ENCODE results near the gene BATF.

The BATF gene

DNA sequence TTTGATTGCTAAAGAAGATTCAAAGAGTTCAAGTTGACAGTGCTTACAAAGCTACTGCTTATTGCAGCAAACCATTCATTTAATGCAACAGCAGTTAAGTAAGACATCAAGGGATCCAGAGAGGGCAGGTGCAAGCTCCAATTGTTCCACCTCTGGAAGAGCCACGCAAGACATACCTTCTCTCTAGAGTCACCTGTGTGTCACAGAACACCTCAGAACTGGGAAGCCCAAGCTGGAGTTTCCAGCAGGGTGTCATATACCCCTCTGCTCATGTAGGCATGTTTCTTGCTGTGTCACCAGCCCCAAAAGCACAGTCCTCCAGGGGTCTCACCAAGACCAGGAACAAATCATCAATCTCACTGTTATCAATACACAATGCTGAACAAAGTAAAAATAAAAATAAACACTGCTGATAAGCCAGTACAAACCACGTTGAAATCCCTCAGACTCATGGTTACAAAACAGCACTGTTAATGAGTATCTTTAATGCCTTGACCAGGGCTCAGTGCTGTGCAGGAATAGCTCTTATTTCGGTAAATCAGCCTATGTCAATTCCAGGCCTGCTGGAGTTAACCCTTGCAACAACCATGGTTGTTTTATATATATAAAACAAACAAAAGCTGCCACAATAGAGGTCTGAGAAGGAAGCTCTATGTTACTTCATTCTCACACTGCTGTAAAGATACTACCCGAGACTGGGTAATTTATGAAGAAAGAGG, 37.4 kb upstream of the BATF start:
- DNase-seq (ENCODE audit: low read depth), result no peak
- TF ChIP-seq, protein P1, sequence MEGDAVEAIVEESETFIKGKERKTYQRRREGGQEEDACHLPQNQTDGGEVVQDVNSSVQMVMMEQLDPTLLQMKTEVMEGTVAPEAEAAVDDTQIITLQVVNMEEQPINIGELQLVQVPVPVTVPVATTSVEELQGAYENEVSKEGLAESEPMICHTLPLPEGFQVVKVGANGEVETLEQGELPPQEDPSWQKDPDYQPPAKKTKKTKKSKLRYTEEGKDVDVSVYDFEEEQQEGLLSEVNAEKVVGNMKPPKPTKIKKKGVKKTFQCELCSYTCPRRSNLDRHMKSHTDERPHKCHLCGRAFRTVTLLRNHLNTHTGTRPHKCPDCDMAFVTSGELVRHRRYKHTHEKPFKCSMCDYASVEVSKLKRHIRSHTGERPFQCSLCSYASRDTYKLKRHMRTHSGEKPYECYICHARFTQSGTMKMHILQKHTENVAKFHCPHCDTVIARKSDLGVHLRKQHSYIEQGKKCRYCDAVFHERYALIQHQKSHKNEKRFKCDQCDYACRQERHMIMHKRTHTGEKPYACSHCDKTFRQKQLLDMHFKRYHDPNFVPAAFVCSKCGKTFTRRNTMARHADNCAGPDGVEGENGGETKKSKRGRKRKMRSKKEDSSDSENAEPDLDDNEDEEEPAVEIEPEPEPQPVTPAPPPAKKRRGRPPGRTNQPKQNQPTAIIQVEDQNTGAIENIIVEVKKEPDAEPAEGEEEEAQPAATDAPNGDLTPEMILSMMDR (IDR thresholded peaks at IDR 0.05; ENCODE audit: low read length, missing control alignments), result no peak
- no peak overlapping the region for H3K4me3 ChIP-seq (replicated peaks; ENCODE audit: low read depth, low read length)

DNA sequence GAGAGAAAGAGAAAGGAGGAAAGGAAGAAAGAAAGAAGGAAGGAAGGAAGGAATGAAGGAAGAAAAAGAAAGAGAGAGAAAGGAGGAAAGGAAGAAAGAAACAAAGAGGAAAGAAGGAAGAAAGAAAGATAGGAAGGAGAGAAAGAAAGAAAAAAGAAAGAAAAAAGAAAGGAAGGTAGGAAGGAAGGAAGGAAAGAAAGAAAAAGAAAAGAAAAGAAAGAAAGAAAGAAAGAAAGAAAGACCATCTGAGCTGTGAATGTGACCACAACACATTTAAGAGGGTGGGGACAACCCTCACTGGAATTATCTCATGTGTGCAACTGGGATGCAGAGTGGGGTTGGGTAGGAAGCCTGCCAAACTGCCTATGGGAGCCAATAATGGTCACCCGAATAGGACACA, 36.0 kb upstream of the BATF start:
- no peak overlapping the region for H3K4me3 ChIP-seq (replicated peaks; ENCODE audit: low read depth, low read length)
- TF ChIP-seq, protein P1 (IDR thresholded peaks at IDR 0.05; ENCODE audit: low read length, missing control alignments), result no peak
- DNase-seq (ENCODE audit: low read depth), result no peak

- TF ChIP-seq, protein P1 (IDR thresholded peaks at IDR 0.05; ENCODE audit: low read length, missing control alignments), result no peak
- H3K4me3 ChIP-seq (replicated peaks; ENCODE audit: low read depth, low read length), result no peak overlapping the region
- DNase-seq (ENCODE audit: low read depth), result no peak
Measured at GRCh38 chr14:75487155-75487671, 35.1 kb upstream of the BATF start.

GRCh38 chr14:75489480-75489837, 32.8 kb upstream of the BATF start:
- TF ChIP-seq, protein P1 (IDR thresholded peaks at IDR 0.05; ENCODE audit: low read length, missing control alignments), result no peak
- DNase-seq (ENCODE audit: low read depth), result no peak
- H3K4me3 ChIP-seq (replicated peaks; ENCODE audit: low read depth, low read length), result no peak overlapping the region

GRCh38 chr14:75491376-75491978, 30.8 kb upstream of the BATF start:
- TF ChIP-seq, protein P1 (IDR thresholded peaks at IDR 0.05; ENCODE audit: low read length, missing control alignments), result no peak
- no peak overlapping the region for H3K4me3 ChIP-seq (replicated peaks; ENCODE audit: low read depth, low read length)
- DNase-seq (ENCODE audit: low read depth), result no peak

DNA sequence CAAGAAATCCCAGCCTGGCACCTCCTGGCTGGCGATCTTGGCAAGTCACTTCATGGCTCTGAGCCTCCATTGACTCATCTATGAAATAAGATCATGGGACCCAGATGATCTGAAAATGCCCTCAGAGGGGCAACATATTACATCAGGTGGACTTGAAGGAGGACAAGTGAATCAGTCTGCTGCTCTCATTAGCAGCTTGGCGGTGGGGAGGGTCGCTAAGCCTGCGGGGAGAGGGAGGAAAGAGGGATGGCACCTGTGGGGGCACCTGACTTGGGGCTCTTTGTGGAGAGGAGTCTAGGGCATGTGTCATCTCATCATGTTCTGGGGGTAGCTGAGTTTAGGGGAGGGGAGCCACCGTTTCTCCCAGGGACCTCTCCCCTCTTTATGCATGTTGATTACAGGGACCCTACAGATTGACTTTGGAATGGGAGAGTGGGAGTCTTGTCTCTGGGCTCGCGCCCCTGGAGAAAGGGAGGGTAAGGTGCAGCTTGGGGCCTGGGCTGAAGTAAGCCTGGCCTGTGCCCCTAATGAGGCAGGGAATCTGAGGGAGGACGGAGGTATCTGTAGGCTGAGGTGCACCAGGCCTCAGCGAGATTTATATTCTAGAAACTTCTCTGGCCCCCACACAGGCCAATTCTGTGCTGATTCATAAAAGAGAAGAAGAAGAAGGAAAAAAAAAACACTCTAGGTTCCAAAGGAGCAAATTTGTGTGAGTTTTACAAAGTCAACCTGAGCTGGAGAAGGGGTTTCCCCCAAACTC, 29.3 kb upstream of the BATF start:
- no peak for DNase-seq (ENCODE audit: low read depth)
- TF ChIP-seq, protein P1 (IDR thresholded peaks at IDR 0.05; ENCODE audit: low read length, missing control alignments), result no peak
- no peak overlapping the region for H3K4me3 ChIP-seq (replicated peaks; ENCODE audit: low read depth, low read length)
